DND-41 (cell line): Measurements from ENCODE around the gene PEAK1.

Experiments used
- ATAC-seq: fragments of 200-7000 bp; cut with Tn5 transposase; 3 replicates; pipeline ENCODE4 v1.9.1; 2021; ENCODE audit warnings: low read depth; ENCODE audit not compliant: insufficient read depth
- DNase-seq: peaks from one replicate; pipeline ENCODE4 v3.0.0-alpha.2; 2020
- H2AFZ ChIP-seq: 2 replicates; pipeline ENCODE4 v1.6.0; 2012; ENCODE audit warnings: low read depth, low read length
- H3K27ac ChIP-seq: 2 replicates; pipeline ENCODE4 v1.5.1; 2012; ENCODE audit warnings: low read length, inconsistent platforms
- H3K27me3 ChIP-seq: fragments of 200-600 bp; sonication (generic); 2 replicates; pipeline ENCODE4 v1.6.0; 2012; ENCODE audit warnings: low read length, mild to moderate bottlenecking, inconsistent platforms; ENCODE audit not compliant: insufficient read depth, poor library complexity
- H3K36me3 ChIP-seq: 2 replicates; pipeline ENCODE4 v1.5.1; 2012; ENCODE audit warnings: low read length, inconsistent platforms; ENCODE audit not compliant: insufficient read depth
- H3K4me1 ChIP-seq: 2 replicates; pipeline ENCODE4 v1.5.1; 2012; ENCODE audit warnings: mild to moderate bottlenecking, low read length; ENCODE audit not compliant: insufficient read depth
- H3K4me2 ChIP-seq: 2 replicates; pipeline ENCODE4 v1.6.0; 2012; ENCODE audit warnings: mild to moderate bottlenecking, moderate library complexity, low read length, inconsistent platforms; ENCODE audit not compliant: insufficient read depth
- H3K4me3 ChIP-seq, 2 experiments: fragments of 200-600 bp in 1 of 2; shearing (Covaris generic) in 1 of 2; 2 replicates each; pipeline ENCODE4 v1.5.1; 2012 to 2016; ENCODE audit warnings: inconsistent platforms in 2 of 2, low read length in 2 of 2, mild to moderate bottlenecking in 2 of 2, low read depth in 1 of 2, moderate library complexity in 1 of 2
- H3K79me2 ChIP-seq: 2 replicates; pipeline ENCODE4 v1.6.0; 2012; ENCODE audit warnings: low read length, inconsistent platforms; ENCODE audit not compliant: insufficient read depth
- H3K9ac ChIP-seq: 2 replicates; pipeline ENCODE4 v1.6.0; 2012; ENCODE audit warnings: low read depth, mild to moderate bottlenecking, inconsistent platforms, low read length, moderate library complexity
- H3K9me3 ChIP-seq: 2 replicates; pipeline ENCODE4 v1.5.1; 2012; ENCODE audit warnings: low read length, moderate library complexity, mild to moderate bottlenecking, inconsistent platforms; ENCODE audit not compliant: insufficient read depth, severe bottlenecking
- H4K20me1 ChIP-seq: 2 replicates; pipeline ENCODE4 v1.6.0; 2012; ENCODE audit warnings: low read length; ENCODE audit not compliant: insufficient read depth
- EZH2 ChIP-seq: IDR thresholded peaks from 3 replicates; pipeline ENCODE4 v1.6.1; 2012; ENCODE audit warnings: borderline replicate concordance, low read depth, mild to moderate bottlenecking, moderate library complexity, low read length, inconsistent platforms; ENCODE audit not compliant: severe bottlenecking
- TF ChIP-seq, protein P1 (sequence below): IDR thresholded peaks from 2 replicates; pipeline ENCODE4 v1.5.1; 2012; ENCODE audit warnings: borderline replicate concordance, low read length, moderate library complexity, mild to moderate bottlenecking; ENCODE audit not compliant: poor library complexity, severe bottlenecking; ENCODE audit errors: extremely low read depth

The PEAK1 gene

GRCh38 chr15:77118882-77119321, 301.0 kb downstream of the PEAK1 start:
- no peak overlapping the region for H3K4me3 ChIP-seq
- no peak overlapping the region for H3K9ac ChIP-seq
- H4K20me1 ChIP-seq, result no peaks in the 10 kb centered on the region
- H3K36me3 ChIP-seq, result peaks cover 10% of the 10 kb centered on the region; the same call in 1 of the 2 replicates
- H3K4me1 ChIP-seq, result 0 out of 2 replicates have a peak, but pooled peaks cover 4% of the 10 kb centered on the region
- no peak overlapping the region for H3K4me2 ChIP-seq
- no peaks in the 10 kb centered on the region for H3K79me2 ChIP-seq
- ATAC-seq (peak; percentile 71), DNase-seq (peak; percentile 38)
- H3K27me3 ChIP-seq, result no peaks in the 10 kb centered on the region
- TF ChIP-seq, protein P1, sequence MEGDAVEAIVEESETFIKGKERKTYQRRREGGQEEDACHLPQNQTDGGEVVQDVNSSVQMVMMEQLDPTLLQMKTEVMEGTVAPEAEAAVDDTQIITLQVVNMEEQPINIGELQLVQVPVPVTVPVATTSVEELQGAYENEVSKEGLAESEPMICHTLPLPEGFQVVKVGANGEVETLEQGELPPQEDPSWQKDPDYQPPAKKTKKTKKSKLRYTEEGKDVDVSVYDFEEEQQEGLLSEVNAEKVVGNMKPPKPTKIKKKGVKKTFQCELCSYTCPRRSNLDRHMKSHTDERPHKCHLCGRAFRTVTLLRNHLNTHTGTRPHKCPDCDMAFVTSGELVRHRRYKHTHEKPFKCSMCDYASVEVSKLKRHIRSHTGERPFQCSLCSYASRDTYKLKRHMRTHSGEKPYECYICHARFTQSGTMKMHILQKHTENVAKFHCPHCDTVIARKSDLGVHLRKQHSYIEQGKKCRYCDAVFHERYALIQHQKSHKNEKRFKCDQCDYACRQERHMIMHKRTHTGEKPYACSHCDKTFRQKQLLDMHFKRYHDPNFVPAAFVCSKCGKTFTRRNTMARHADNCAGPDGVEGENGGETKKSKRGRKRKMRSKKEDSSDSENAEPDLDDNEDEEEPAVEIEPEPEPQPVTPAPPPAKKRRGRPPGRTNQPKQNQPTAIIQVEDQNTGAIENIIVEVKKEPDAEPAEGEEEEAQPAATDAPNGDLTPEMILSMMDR, result peak; percentile 76
- TF ChIP-seq EZH2, result no peak
- no peak overlapping the region for H3K27ac ChIP-seq
- H2AFZ ChIP-seq, result no peak overlapping the region
- no peaks in the 10 kb centered on the region for H3K9me3 ChIP-seq

DNA sequence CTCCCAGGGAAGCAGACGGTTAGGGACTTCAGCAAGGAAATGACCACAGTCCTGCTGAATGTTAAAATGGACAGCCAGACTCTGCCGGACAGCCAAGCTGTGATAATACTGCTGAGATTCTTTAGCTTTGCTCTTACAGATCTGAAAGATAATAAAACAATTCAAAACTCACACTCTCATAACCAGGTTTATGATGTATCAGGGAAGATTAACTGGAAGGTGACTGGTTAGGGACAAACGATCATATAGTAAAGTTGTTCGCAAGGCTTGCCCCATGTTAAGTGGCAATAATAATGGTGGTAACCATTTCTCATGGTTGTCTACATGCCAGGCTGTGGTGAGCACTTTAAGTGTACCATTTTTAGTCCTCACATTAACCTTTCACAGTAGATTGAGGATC, 304.7 kb downstream of the PEAK1 start:
- TF ChIP-seq, protein P1, result no peak
- no peak for TF ChIP-seq EZH2
- 0 out of 2 replicates have a peak, but pooled peaks cover 4% of the 10 kb centered on the region for H3K4me1 ChIP-seq
- H2AFZ ChIP-seq, result no peak overlapping the region
- H3K4me2 ChIP-seq, result no peak overlapping the region
- no peak for DNase-seq
- no peaks in the 10 kb centered on the region for H3K9me3 ChIP-seq
- no peak overlapping the region for H3K9ac ChIP-seq
- no peak overlapping the region for H3K27ac ChIP-seq
- H3K4me3 ChIP-seq, result no peak overlapping the region
- ATAC-seq, result no peak
- no peaks in the 10 kb centered on the region for H3K27me3 ChIP-seq
- H4K20me1 ChIP-seq, result no peaks in the 10 kb centered on the region
- H3K36me3 ChIP-seq, result peaks cover 18% of the 10 kb centered on the region; the same call in 1 of the 2 replicates
- H3K79me2 ChIP-seq, result no peaks in the 10 kb centered on the region

- H2AFZ ChIP-seq, result no peak overlapping the region
- DNase-seq (no peak), ATAC-seq (no peak)
- no peaks in the 10 kb centered on the region for H3K27me3 ChIP-seq
- no peaks in the 10 kb centered on the region for H3K4me1 ChIP-seq
- H3K27ac ChIP-seq, result no peak overlapping the region
- H3K9me3 ChIP-seq, result no peaks in the 10 kb centered on the region
- H4K20me1 ChIP-seq, result no peaks in the 10 kb centered on the region
- H3K4me3 ChIP-seq, result no peak overlapping the region
- no peak overlapping the region for H3K4me2 ChIP-seq
- no peak overlapping the region for H3K9ac ChIP-seq
- no peaks in the 10 kb centered on the region for H3K79me2 ChIP-seq
- H3K36me3 ChIP-seq, result peaks cover 18% of the 10 kb centered on the region; the same call in 1 of the 2 replicates
- TF ChIP-seq EZH2, result no peak
- TF ChIP-seq, protein P1, result no peak
These were observed 306.9 kb downstream of the PEAK1 start for GRCh38 chr15:77112838-77113504.
